Measurements from ENCODE around the gene SLC30A2. TPM values are rescaled to one million over a fixed set of nuclear protein-coding genes. Genes with fewer than 3 reads are reported as not detected.

Gene SLC30A2
- total RNA-seq, 4 donors from 2014 or later, result 0.14 TPM; not detected in 3

GRCh38 chr1:26029864-26030481, 15.9 kb downstream of the SLC30A2 start:
- in situ Hi-C loops (cut with MboI; ENCODE audit: low pct_ligation_motif_present in 1 of 4, low pct_unique_long_range_greater_than_20kb in 1 of 4, low sequenced_read_pairs in 3 of 4), result loop anchor here in 3 of 4 donors (25.0 kb wide), 2 partner anchors 107 to 132 kb away; partner anchors contain the start of genes C1orf232 (in 2 of the 3), FAM110D (in 2 of the 3), ZNF593 (in 2 of the 3) and ZNF593OS (in 2 of the 3)
- no peak overlapping the region for H3K27ac ChIP-seq
- 66 to 100% methylated on average over 2 to 7 of the region's 7 CpGs for WGBS, 2 donors (ENCODE audit: low coverage in 1 of 2)
- intact Hi-C loops (cut with DNase I; ENCODE audit: low total_unique reads), result loop anchor here (10.0 kb wide), 1 partner anchor 115 kb away; no protein-coding TSS in a partner anchor
- H3K4me1 ChIP-seq, result peaks cover 0 to 5% (median 3%) of the 10 kb centered on the region in 4 donors
- no peaks in the 10 kb centered on the region for H3K36me3 ChIP-seq
- no peaks in the 10 kb centered on the region for H3K9me3 ChIP-seq
- no peak for DNase-seq
- H3K27me3 ChIP-seq, result peaks cover 6% of the 10 kb centered on the region
- no peak overlapping the region for H3K4me3 ChIP-seq
- no peak for TF ChIP-seq EP300 (IDR thresholded peaks at IDR 0.05; ENCODE audit: low read depth)
- TF ChIP-seq POLR2AphosphoS5 (IDR thresholded peaks at IDR 0.05), result no peak
- no peak for TF ChIP-seq POLR2A (IDR thresholded peaks at IDR 0.05)
- TF ChIP-seq CTCF (IDR thresholded peaks at IDR 0.05), result no peak

GRCh38 chr1:26029054-26029863, 16.7 kb downstream of the SLC30A2 start:
- 60 to 62% methylated on average over 2 to 15 of the region's 15 CpGs for WGBS, 2 donors (ENCODE audit: low coverage in 1 of 2)
- DNase-seq, result no peak
- intact Hi-C loops (cut with DNase I; ENCODE audit: low total_unique reads), result no loop called here
- Histone ChIP-seq H3K27ac (no peak overlapping the region), H3K27me3 (peaks cover under 1% of the 10 kb centered on the region), H3K4me1 (no peaks in the 10 kb centered on the region), H3K36me3 (no peaks in the 10 kb centered on the region), H3K4me3 (no peak overlapping the region), H3K9me3 (no peaks in the 10 kb centered on the region)
- in situ Hi-C loops (cut with MboI; ENCODE audit: low pct_ligation_motif_present in 1 of 4, low pct_unique_long_range_greater_than_20kb in 1 of 4, low sequenced_read_pairs in 3 of 4), result loop anchor here in 3 of 4 donors (25.0 kb wide), 2 partner anchors 108 to 133 kb away; partner anchors contain the start of genes C1orf232 (in 2 of the 3), FAM110D (in 2 of the 3), ZNF593 (in 2 of the 3) and ZNF593OS (in 2 of the 3)
- no peak for TF ChIP-seq POLR2A (IDR thresholded peaks at IDR 0.05)
- TF ChIP-seq POLR2AphosphoS5 (IDR thresholded peaks at IDR 0.05), result no peak
- TF ChIP-seq CTCF (IDR thresholded peaks at IDR 0.05), result no peak
- no peak for TF ChIP-seq EP300 (IDR thresholded peaks at IDR 0.05; ENCODE audit: low read depth)

- DNase-seq, result no peak
- in situ Hi-C loops (cut with MboI; ENCODE audit: low pct_ligation_motif_present in 1 of 4, low pct_unique_long_range_greater_than_20kb in 1 of 4, low sequenced_read_pairs in 3 of 4) (loop anchor here in 3 of 4 donors (25.0 kb wide), 2 partner anchors 109 to 134 kb away; partner anchors contain the start of genes C1orf232 (in 2 of the 3), FAM110D (in 2 of the 3), ZNF593 (in 2 of the 3) and ZNF593OS (in 2 of the 3)), intact Hi-C loops (cut with DNase I; ENCODE audit: low total_unique reads) (no loop called here)
- no peak overlapping the region for H3K4me3 ChIP-seq
- no peaks in the 10 kb centered on the region for H3K9me3 ChIP-seq
- no peaks in the 10 kb centered on the region for H3K4me1 ChIP-seq
- H3K27me3 ChIP-seq, result no peaks in the 10 kb centered on the region
- H3K27ac ChIP-seq, result no peak overlapping the region
- TF ChIP-seq POLR2AphosphoS5 (IDR thresholded peaks at IDR 0.05), result no peak
- no peak for TF ChIP-seq CTCF (IDR thresholded peaks at IDR 0.05)
- TF ChIP-seq EP300 (IDR thresholded peaks at IDR 0.05; ENCODE audit: low read depth), result no peak
- no peak for TF ChIP-seq POLR2A (IDR thresholded peaks at IDR 0.05)
- 71 to 95% methylated on average over 4 to 8 of the region's 8 CpGs for WGBS, 2 donors (ENCODE audit: low coverage in 1 of 2)
- H3K36me3 ChIP-seq, result no peaks in the 10 kb centered on the region
Observed at GRCh38 chr1:26028490-26028980, 17.4 kb downstream of the SLC30A2 start.

Measured in transverse colon (tissue), 4 donors.